Lower leg skin (tissue), 3 donors: ENCODE data around the gene CEP112.

Source experiments
- CTCF ChIP-seq, 3 donors: fragments of 450-650 bp; IDR thresholded peaks; one replicate each; pipeline ENCODE4 v1.5.1; 2016; ENCODE audit warnings: antibody characterized with exemption in 3 of 3, mild to moderate bottlenecking in 3 of 3, moderate library complexity in 2 of 3
- POLR2A ChIP-seq, 2 donors: fragments of 450-650 bp; IDR thresholded peaks; one replicate each; pipeline ENCODE4 v1.6.1; 2016 to 2017; ENCODE audit warnings: antibody characterized with exemption in 2 of 2, mild to moderate bottlenecking in 1 of 2, moderate library complexity in 1 of 2

GRCh38 chr17:66032082-66032712 is 159.7 kb downstream of the CEP112 start:
- TF ChIP-seq POLR2A (IDR thresholded peaks at IDR 0.05) (no peak), CTCF (IDR thresholded peaks at IDR 0.05) (no peak)
